Mucosa of descending colon (tissue), 3 donors: ENCODE data around the gene RCOR3. TPM values are rescaled to one million over a fixed set of nuclear protein-coding genes. Genes with fewer than 3 reads are reported as not detected.

ENCODE experiments used
- ATAC-seq: fragments of 200-7000 bp; cut with Tn5 transposase; one replicate; pipeline ENCODE4 v1.9.1; 2020; ENCODE audit warnings: mild to moderate bottlenecking, moderate library complexity
- DNase-seq, 3 donors: peaks; one replicate each; pipeline ENCODE4 v3.0.0-alpha.2; 2020
- H3K36me3 ChIP-seq: fragments of 200-600 bp; one replicate; pipeline ENCODE4 v1.8.0; 2021; ENCODE audit warnings: low read depth, mild to moderate bottlenecking
- H3K4me1 ChIP-seq: fragments of 200-600 bp; one replicate; pipeline ENCODE4 v1.8.0; 2021; ENCODE audit warnings: low read depth, mild to moderate bottlenecking
- H3K4me3 ChIP-seq: fragments of 200-600 bp; one replicate; pipeline ENCODE4 v1.8.0; 2021; ENCODE audit warnings: mild to moderate bottlenecking
- H3K9me3 ChIP-seq: fragments of 200-600 bp; one replicate; pipeline ENCODE4 v1.8.0; 2021; ENCODE audit warnings: mild to moderate bottlenecking
- CTCF ChIP-seq: fragments of 200-600 bp; IDR thresholded peaks from one replicate; pipeline ENCODE4 v1.8.0; 2022; ENCODE audit warnings: antibody characterized with exemption, mild to moderate bottlenecking
- intact Hi-C, 2 donors: fragments of 100-400 bp; cut with DNase I in 1 of 2; cut with micrococcal nuclease in 1 of 2; formaldehyde crosslinking; loops; one replicate each; pipeline versions ENCODE4 v1.11.0 to v1.11.1; 2022; cut with DNase I, micrococcal nuclease
- total RNA-seq, 3 donors: library from RNA; stranded (reverse); fragmentation: NEBNext Ultra II Directional in 2 of 3; extraction: Animal tissue kit (Norgen Biotek cat#: 25700) in 2 of 3; gene quantifications; one replicate each; pipeline versions ENCODE4 v1.2.1 to v1.2.4, GENCODE V29; 2021 to 2023
- donor health status: DM: no; HTN: no; CAD: no; lungs with moderate emphysema.
- donor health status: DM: no; HTN: no; CAD: no.
- donor health status: DM: no; HTN: yes; CAD: no.

The RCOR3 gene
- total RNA-seq, 3 donors from 2014 or later = 41.1 to 68.0 (median 60.4) TPM

- no peak overlapping the region for H3K4me3 ChIP-seq
- no peaks in the 10 kb centered on the region for H3K36me3 ChIP-seq
- intact Hi-C loops = loop anchor here (10.0 kb wide), 2 partner anchors 186 to 326 kb away; no protein-coding TSS in a partner anchor
- peaks cover 52% of the 10 kb centered on the region for H3K4me1 ChIP-seq
- no peak for TF ChIP-seq CTCF
- DNase-seq (no peak), ATAC-seq (no peak)
- H3K9me3 ChIP-seq = no peaks in the 10 kb centered on the region
These were observed 69.8 kb downstream of the RCOR3 start for GRCh38 chr1:211328866-211329475.

- Histone ChIP-seq H3K9me3 (no peaks in the 10 kb centered on the region), H3K4me3 (no peak overlapping the region), H3K36me3 (no peaks in the 10 kb centered on the region), H3K4me1 (peaks cover 60% of the 10 kb centered on the region)
- ATAC-seq = peak; percentile 37
- TF ChIP-seq CTCF = no peak
- intact Hi-C loops = loop anchor here (10.0 kb wide), 2 partner anchors 185 to 325 kb away; no protein-coding TSS in a partner anchor
- no peak for DNase-seq
These were observed 70.6 kb downstream of the RCOR3 start for GRCh38 chr1:211329764-211330201.

- intact Hi-C loops = no loop called here
- TF ChIP-seq CTCF = no peak
- Histone ChIP-seq H3K9me3 (no peaks in the 10 kb centered on the region), H3K4me3 (no peak overlapping the region), H3K36me3 (no peaks in the 10 kb centered on the region), H3K4me1 (peaks cover 66% of the 10 kb centered on the region)
- DNase-seq (no peak), ATAC-seq (no peak)
These were observed 71.2 kb downstream of the RCOR3 start for GRCh38 chr1:211330282-211330936.

- peaks cover 69% of the 10 kb centered on the region for H3K4me1 ChIP-seq
- intact Hi-C loops = no loop called here
- H3K36me3 ChIP-seq = no peaks in the 10 kb centered on the region
- no peak for DNase-seq
- H3K4me3 ChIP-seq = no peak overlapping the region
- ATAC-seq = no peak
- no peak for TF ChIP-seq CTCF
- H3K9me3 ChIP-seq = no peaks in the 10 kb centered on the region
These were observed 72.0 kb downstream of the RCOR3 start for GRCh38 chr1:211331011-211331709.

GRCh38 chr1:211332036-211332616, 73.0 kb downstream of the RCOR3 start:
- no peak overlapping the region for H3K4me3 ChIP-seq
- H3K9me3 ChIP-seq = no peaks in the 10 kb centered on the region
- H3K4me1 ChIP-seq = peaks cover 76% of the 10 kb centered on the region
- DNase-seq (no peak), ATAC-seq (no peak)
- intact Hi-C loops = no loop called here
- H3K36me3 ChIP-seq = no peaks in the 10 kb centered on the region
- TF ChIP-seq CTCF = no peak
